Fibroblast of pulmonary artery (primary cell): ENCODE measurements around the gene NKIRAS1.

Source experiments
- DNase-seq: peaks from one replicate; pipeline ENCODE4 v3.0.0-alpha.2; 2010; ENCODE audit warnings: low read depth
- H3K4me3 ChIP-seq: replicated peaks from 2 replicates; pipeline ENCODE4 v1.5.1; 2011; ENCODE audit warnings: low read depth, mild to moderate bottlenecking, control low read depth, low read length, moderate library complexity
- CTCF ChIP-seq: IDR thresholded peaks from 2 replicates; pipeline ENCODE4 v1.5.1; 2011; ENCODE audit warnings: mild to moderate bottlenecking, control low read depth, low read length, inconsistent platforms; ENCODE audit errors: missing control alignments

Gene NKIRAS1

GRCh38 chr3:23904545-23904944 is 12.2 kb downstream of the NKIRAS1 start:
- no peak for TF ChIP-seq CTCF
- no peak for DNase-seq

GRCh38 chr3:23900744-23901143 is 16.0 kb downstream of the NKIRAS1 start:
- peak; percentile 10 for TF ChIP-seq CTCF
- H3K4me3 ChIP-seq: no peak overlapping the region
- peak; percentile 58 for DNase-seq

More at GRCh38 chr3:23904545-23904944, 12.2 kb downstream of the NKIRAS1 start:
- no peak overlapping the region for H3K4me3 ChIP-seq

GRCh38 chr3:23895181-23895580 is 21.6 kb downstream of the NKIRAS1 start:
- TF ChIP-seq CTCF: no peak
- DNase-seq: no peak
- H3K4me3 ChIP-seq: no peak overlapping the region

GRCh38 chr3:23894254-23895061 is 22.3 kb downstream of the NKIRAS1 start:
- TF ChIP-seq CTCF: no peak
- DNase-seq: peak; percentile 14

GRCh38 chr3:23889950-23890349 is 26.8 kb downstream of the NKIRAS1 start:
- no peak for DNase-seq
- H3K4me3 ChIP-seq: no peak overlapping the region
- TF ChIP-seq CTCF: no peak

More at GRCh38 chr3:23894254-23895061, 22.3 kb downstream of the NKIRAS1 start:
- H3K4me3 ChIP-seq: no peak overlapping the region

- H3K4me3 ChIP-seq: no peak overlapping the region
- no peak for DNase-seq
- TF ChIP-seq CTCF: no peak
These were observed 27.4 kb downstream of the NKIRAS1 start for GRCh38 chr3:23889386-23889785.
